H1 (cell line): Measurements from ENCODE around the gene MRPS34. TPM values are rescaled to one million over a fixed set of nuclear protein-coding genes. Genes with fewer than 3 reads are reported as not detected.

Experiments
- CTCF ChIA-PET: fragments of 300-600 bp; sonication (Branson Sonifier 250); formaldehyde crosslinking; loops from one replicate; lab custom pipeline; 2021; ENCODE audit not compliant: partially characterized antibody; lab: Charles Lee
- POLR2A ChIA-PET: fragments of 300-600 bp; sonication (Branson Sonifier 250); formaldehyde crosslinking; loops from one replicate; lab custom pipeline; 2021; ENCODE audit warnings: inconsistent platforms; ENCODE audit not compliant: partially characterized antibody; lab: Charles Lee
- DNase-seq, 2 experiments: peaks; one replicate each; pipeline versions ENCODE4 v3.0.0 to v3.0.0-alpha.2; 2010 to 2022; ENCODE audit warnings: low spot score in 2 of 2, low read depth in 1 of 2, mixed read lengths in 1 of 2
- FAIRE-seq: peaks from 2 replicates; lab custom pipeline; 2011; peaks lifted over from hg19 to GRCh38; lab: Jason Lieb, UNC
- H2AFZ ChIP-seq: 2 replicates; pipeline ENCODE4 v1.8.1; 2012; ENCODE audit warnings: low read length, inconsistent platforms
- H2AK5ac ChIP-seq: 2 replicates; pipeline ENCODE4 v1.6.1; 2013; ENCODE audit warnings: low read depth, low read length
- H2BK120ac ChIP-seq: replicated peaks from 2 replicates; pipeline ENCODE3; 2013; ENCODE audit warnings: low read depth, low read length, inconsistent platforms
- H2BK12ac ChIP-seq: 2 replicates; pipeline ENCODE4 v1.6.1; 2013; ENCODE audit warnings: low read depth, low read length
- H2BK15ac ChIP-seq: 2 replicates; pipeline ENCODE4 v1.6.1; 2013; ENCODE audit warnings: low read length
- H2BK20ac ChIP-seq: 2 replicates; pipeline ENCODE4 v1.6.1; 2013; ENCODE audit warnings: low read length
- H2BK5ac ChIP-seq: 2 replicates; pipeline ENCODE4 v1.6.1; 2013; ENCODE audit warnings: low read depth, low read length
- H3K14ac ChIP-seq: 2 replicates; pipeline ENCODE4 v1.6.1; 2013; ENCODE audit warnings: inconsistent platforms; ENCODE audit not compliant: insufficient read length
- H3K18ac ChIP-seq: 2 replicates; pipeline ENCODE4 v1.6.1; 2013; ENCODE audit warnings: low read length; ENCODE audit errors: extremely low read depth
- H3K23ac ChIP-seq: 2 replicates; pipeline ENCODE4 v1.6.1; 2013; ENCODE audit warnings: inconsistent platforms; ENCODE audit not compliant: insufficient read length
- H3K23me2 ChIP-seq: 2 replicates; pipeline ENCODE4 v1.6.1; 2013; ENCODE audit warnings: low read depth, low read length
- H3K27ac ChIP-seq: 2 replicates; pipeline ENCODE4 v1.6.1; 2011; ENCODE audit warnings: low read depth, low read length, inconsistent platforms
- H3K27me3 ChIP-seq, 4 experiments: replicated peaks in 1 of 4; 1 replicate in 1 of 4; 2 replicates in 3 of 4; pipeline versions ENCODE4 v1.6.1 to v1.8.1; 2011 to 2013; ENCODE audit warnings: low read length in 3 of 4, mild to moderate bottlenecking in 3 of 4, inconsistent platforms in 2 of 4, mixed read lengths in 2 of 4, moderate library complexity in 1 of 4; ENCODE audit not compliant: control insufficient read depth in 3 of 4, insufficient read depth in 3 of 4; ENCODE audit errors: extremely low read depth in 1 of 4
- H3K36me3 ChIP-seq, 4 experiments: 2 replicates each; pipeline versions ENCODE4 v1.6.1 to v1.8.1; 2011 to 2013; ENCODE audit warnings: mild to moderate bottlenecking in 4 of 4, low read length in 3 of 4, moderate library complexity in 2 of 4, control low read depth in 1 of 4, inconsistent platforms in 1 of 4; ENCODE audit not compliant: insufficient read depth in 4 of 4, control insufficient read depth in 2 of 4
- H3K4ac ChIP-seq: replicated peaks from 2 replicates; pipeline ENCODE3; 2013; ENCODE audit warnings: low read length, low read depth, mixed read lengths, inconsistent platforms; ENCODE audit not compliant: insufficient read length
- H3K4me1 ChIP-seq, 4 experiments: replicated peaks in 1 of 4; 1 replicate in 1 of 4; 2 replicates in 3 of 4; pipeline versions ENCODE4 v1.6.1 to v1.8.1; 2011 to 2013; ENCODE audit warnings: low read length in 3 of 4, inconsistent platforms in 2 of 4, mixed read lengths in 1 of 4; ENCODE audit not compliant: insufficient read depth in 4 of 4, control insufficient read depth in 3 of 4
- H3K4me2 ChIP-seq, 2 experiments: 2 replicates each; pipeline versions ENCODE4 v1.6.1 to v1.8.1; 2011 to 2013; ENCODE audit warnings: low read depth in 2 of 2, low read length in 2 of 2, control low read depth in 1 of 2, inconsistent platforms in 1 of 2, mild to moderate bottlenecking in 1 of 2; ENCODE audit not compliant: insufficient read depth in 1 of 2
- H3K4me3 ChIP-seq, 4 experiments: fragments of 200-600, 300-600 bp in 1 of 4; sonication (generic), shearing (Covaris generic), sonication (Bioruptor Twin) in 1 of 4; 2 replicates each; pipeline versions ENCODE4 v1.5.1 to v1.8.1; 2011 to 2016; ENCODE audit warnings: low read length in 4 of 4, low read depth in 3 of 4, control low read depth in 2 of 4, inconsistent platforms in 2 of 4, mild to moderate bottlenecking in 2 of 4, mixed read lengths in 1 of 4, moderate library complexity in 1 of 4; ENCODE audit not compliant: insufficient read depth in 2 of 4; ENCODE audit errors: extremely low read depth in 1 of 4
- H3K56ac ChIP-seq: replicated peaks from 2 replicates; pipeline ENCODE3; 2013; ENCODE audit warnings: low read depth, mild to moderate bottlenecking, mixed read lengths, low read length, inconsistent platforms; ENCODE audit not compliant: insufficient read length
- H3K79me1 ChIP-seq: 2 replicates; pipeline ENCODE4 v1.6.1; 2013; ENCODE audit warnings: low read depth, low read length, control low read depth
- H3K79me2 ChIP-seq, 2 experiments: 2 replicates each; pipeline versions ENCODE4 v1.6.1 to v1.8.1; 2012 to 2013; ENCODE audit warnings: low read length in 2 of 2, mild to moderate bottlenecking in 2 of 2, inconsistent platforms in 1 of 2; ENCODE audit not compliant: insufficient read depth in 2 of 2, control insufficient read depth in 1 of 2
- H3K9ac ChIP-seq, 4 experiments: replicated peaks in 1 of 4; 1 replicate in 1 of 4; 2 replicates in 3 of 4; pipeline versions ENCODE4 v1.6.1 to v1.8.1; 2011 to 2013; ENCODE audit warnings: low read depth in 3 of 4, low read length in 3 of 4, control low read depth in 2 of 4, mild to moderate bottlenecking in 2 of 4, moderate library complexity in 2 of 4, inconsistent platforms in 1 of 4; ENCODE audit errors: extremely low read depth in 1 of 4
- H3K9me3 ChIP-seq, 2 experiments: 2 replicates each; pipeline versions ENCODE4 v1.6.1 to v1.8.1; 2012 to 2013; ENCODE audit warnings: mild to moderate bottlenecking in 2 of 2, moderate library complexity in 2 of 2, control low read depth in 1 of 2, inconsistent platforms in 1 of 2, low read depth in 1 of 2, low read length in 1 of 2, mixed read lengths in 1 of 2; ENCODE audit not compliant: insufficient read depth in 2 of 2
- H4K20me1 ChIP-seq, 2 experiments: replicated peaks in 1 of 2; 2 replicates each; pipeline versions ENCODE3 to v1.8.1; 2011 to 2013; ENCODE audit warnings: inconsistent platforms in 2 of 2, low read length in 2 of 2, mild to moderate bottlenecking in 1 of 2; ENCODE audit not compliant: insufficient read depth in 2 of 2, control insufficient read depth in 1 of 2
- H4K5ac ChIP-seq: 2 replicates; pipeline ENCODE4 v1.6.1; 2013; ENCODE audit warnings: low read length, low read depth, mixed read lengths, inconsistent platforms; ENCODE audit not compliant: insufficient read length
- H4K8ac ChIP-seq: 2 replicates; pipeline ENCODE4 v1.8.0; 2013; ENCODE audit warnings: mild to moderate bottlenecking, moderate library complexity, low read length, inconsistent platforms; ENCODE audit not compliant: insufficient read depth; ENCODE audit errors: extremely low read depth
- H4K91ac ChIP-seq: replicated peaks from 2 replicates; pipeline ENCODE3; 2013; ENCODE audit warnings: low read length, mixed read lengths, inconsistent platforms; ENCODE audit not compliant: insufficient read length
- BCL11A ChIP-seq, 2 experiments: IDR thresholded peaks; one replicate each; pipeline ENCODE4 v1.6.1; 2011; ENCODE audit warnings: low read depth in 2 of 2, low read length in 2 of 2, mild to moderate bottlenecking in 2 of 2
- BRCA1 ChIP-seq: IDR thresholded peaks from 2 replicates; pipeline ENCODE4 v1.6.1; 2012; ENCODE audit warnings: low read depth, low read length, improper control_type of control experiment
- CBX8 ChIP-seq: fragments of 300-800, 300-1000 bp; sonication (generic); IDR thresholded peaks from 2 replicates; pipeline ENCODE4 v1.7.1; 2016; ENCODE audit warnings: low read depth, low read length, borderline replicate concordance
- CEBPB ChIP-seq: IDR thresholded peaks from 2 replicates; pipeline ENCODE4 v1.6.1; 2012; ENCODE audit warnings: low read depth, low read length
- EZH2 ChIP-seq: fragments of 200-600 bp; sonication (generic); IDR thresholded peaks from 2 replicates; pipeline ENCODE4 v1.7.1; 2012; ENCODE audit warnings: low read depth, mild to moderate bottlenecking, moderate library complexity, low read length, inconsistent platforms; ENCODE audit not compliant: severe bottlenecking
- GTF2F1 ChIP-seq: IDR thresholded peaks from 2 replicates; pipeline ENCODE4 v1.6.1; 2012; ENCODE audit warnings: low read depth, low read length, improper control_type of control experiment, borderline replicate concordance
- JUND ChIP-seq: IDR thresholded peaks from 2 replicates; pipeline ENCODE4 v1.6.1; 2011; ENCODE audit warnings: mild to moderate bottlenecking, improper control_type of control experiment, low read length
- RBBP5 ChIP-seq: IDR thresholded peaks from 2 replicates; pipeline ENCODE4 v1.7.1; 2012; ENCODE audit warnings: low read depth, mild to moderate bottlenecking, inconsistent platforms, low read length, moderate library complexity, borderline replicate concordance
- RFX5 ChIP-seq: IDR thresholded peaks from 2 replicates; pipeline ENCODE4 v1.6.1; 2011; ENCODE audit warnings: low read depth, low read length, improper control_type of control experiment, borderline replicate concordance
- SIRT6 ChIP-seq: IDR thresholded peaks from one replicate; pipeline ENCODE4 v1.7.1; 2012; ENCODE audit warnings: low read length, inconsistent platforms
- SP4 ChIP-seq: IDR thresholded peaks from 2 replicates; pipeline ENCODE4 v1.6.1; 2012; ENCODE audit warnings: low read length, inconsistent platforms
- TAF1 ChIP-seq: IDR thresholded peaks from 2 replicates; pipeline ENCODE4 v1.6.1; 2011; ENCODE audit warnings: mild to moderate bottlenecking, low read depth, low read length
- WGBS, 2 experiments: shearing (Covaris generic) in 1 of 2; methylation state at CpG; one replicate each; pipeline versions ENCODE4 v1.1.6 to v1.1.7; 2013 to 2015; ENCODE audit warnings: low lambda C conversion rate in 2 of 2, mixed read lengths in 2 of 2, inconsistent platforms in 1 of 2, low coverage in 1 of 2, missing lambda C conversion rate in 1 of 2; ENCODE audit not compliant: insufficient replicate concordance in 2 of 2, insufficient coverage in 1 of 2, insufficient read length in 1 of 2; ENCODE audit errors: extremely low coverage in 1 of 2, missing lambda C conversion rate in 1 of 2; 5-methylcytosine and 5-hydroxymethylcytosine counted together
- polyA plus RNA-seq, 7 experiments: library from polyadenylated mRNA; depleted of rRNA in 3 of 7; stranded (reverse) in 5 of 7; unstranded in 2 of 7; fragments of >200 nt in 5 of 7; fragments of 200-250 nt in 2 of 7; gene quantifications; 1 replicate in 5 of 7; 2 replicates in 1 of 7; 4 replicates in 1 of 7; pipeline versions ENCODE4 v1.2.1 to v1.2.3, GENCODE V29; 2011 to 2013; ENCODE audit warnings: missing spikeins in 2 of 7, mixed read lengths in 2 of 7
- total RNA-seq: library from RNA; stranded (reverse); fragmentation: NEBNext Ultra II Directional; extraction: Animal tissue kit (Norgen Biotek cat#: 25700); gene quantifications from 2 replicates; pipeline ENCODE4 v1.2.1, GENCODE V29; 2021

MRPS34 gene
- total and polyA plus RNA-seq, 2 of the 8 experiments (the other 6 are each of a cell fraction or from before 2014, with no cell fraction given) = 168 to 252 TPM

DNA sequence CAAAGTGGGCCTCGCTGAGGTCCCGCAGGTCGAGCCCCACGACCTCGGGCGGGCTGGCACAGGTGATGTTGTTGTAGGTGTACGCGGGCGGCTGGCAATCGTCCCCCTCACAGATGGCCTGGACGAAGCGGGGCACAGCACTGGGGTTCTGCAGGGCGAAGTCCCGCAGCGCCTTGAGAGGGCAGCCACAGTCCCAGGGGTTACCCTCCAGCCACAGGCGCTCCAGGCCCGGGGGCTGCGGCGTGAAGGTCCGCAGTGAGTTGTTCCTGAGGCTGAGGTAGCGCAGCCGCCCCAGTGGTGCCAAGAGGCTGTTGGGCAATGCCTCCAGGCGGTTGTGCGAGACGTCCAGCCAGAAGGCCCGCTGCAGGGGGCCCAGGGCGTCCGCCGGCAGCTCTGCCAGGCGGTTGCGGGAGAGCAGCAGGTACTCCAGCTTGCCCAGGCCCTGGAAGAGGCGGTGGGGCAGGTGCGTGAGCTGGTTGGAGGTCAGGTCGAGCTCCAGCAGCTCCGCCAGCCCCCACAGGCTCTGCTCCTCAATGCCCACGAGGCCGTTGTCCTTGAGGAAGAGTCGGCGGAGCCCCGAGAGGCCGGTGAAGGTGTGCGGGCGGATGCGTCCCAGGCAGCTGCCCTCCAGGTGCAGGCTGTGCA lies 17.8 kb upstream of the MRPS34 start:
- H3K18ac ChIP-seq = no peak overlapping the region
- no peak overlapping the region for H3K14ac ChIP-seq
- FAIRE-seq (no peak), DNase-seq (no peak)
- no peak overlapping the region for H3K4me3 ChIP-seq
- no peak overlapping the region for H2AK5ac ChIP-seq
- H3K36me3 ChIP-seq = peaks cover 0 to 44% (median 2%) of the 10 kb centered on the region in 4 experiments; a peak in 4 of 8 replicates
- H4K91ac ChIP-seq = no peak overlapping the region
- H2BK12ac ChIP-seq = no peak overlapping the region
- H2BK120ac ChIP-seq = no peak overlapping the region
- ChIA-PET POLR2A (interaction anchor here (1.3 to 4.2 kb wide), 4 partner anchors 8 to 29 kb away, joined by 3 to 26 read pairs (median 14); partner anchors contain the start of genes NUBP2 and SPSB3), CTCF (interaction anchor here (0.5 to 1.3 kb wide), 4 partner anchors 16 to 1048 kb away, joined by 3 to 5 read pairs (median 3); no protein-coding TSS in a partner anchor)
- no peak overlapping the region for H3K23ac ChIP-seq
- no peak overlapping the region for H3K56ac ChIP-seq
- peaks cover 5% of the 10 kb centered on the region for H3K79me1 ChIP-seq
- H3K4me2 ChIP-seq = no peak overlapping the region
- 95% methylated on average over 40 of the region's 44 CpGs; no CpG with 5 or more reads in 1 of the 2 experiments for WGBS, 2 experiments
- H3K4ac ChIP-seq = no peak overlapping the region
- no peaks in the 10 kb centered on the region for H3K4me1 ChIP-seq
- H3K9ac ChIP-seq = no peak overlapping the region
- H3K23me2 ChIP-seq = no peaks in the 10 kb centered on the region
- H3K79me2 ChIP-seq = peaks cover 0 to 11% of the 10 kb centered on the region in 2 experiments; a peak in 2 of 4 replicates
- H2AFZ ChIP-seq = no peak overlapping the region
- H3K27ac ChIP-seq = no peak overlapping the region
- no peaks in the 10 kb centered on the region for H3K27me3 ChIP-seq
- no peak overlapping the region for H2BK20ac ChIP-seq
- no peak overlapping the region for H4K5ac ChIP-seq
- H4K20me1 ChIP-seq = peaks cover 11 to 12% of the 10 kb centered on the region in 2 experiments
- H2BK15ac ChIP-seq = no peak overlapping the region
- no peak overlapping the region for H2BK5ac ChIP-seq
- H4K8ac ChIP-seq = no peak overlapping the region
- H3K9me3 ChIP-seq = no peaks in the 10 kb centered on the region; a peak in 1 of 4 replicates
- TF ChIP-seq CEBPB (no peak), CBX8 (no peak), SIRT6 (no peak), RBBP5 (no peak), SP4 (no peak), GTF2F1 (no peak), BRCA1 (no peak), JUND (no peak), RFX5 (no peak), TAF1 (no peak), EZH2 (no peak), BCL11A (IDR thresholded peaks at IDR 0.05; ENCODE audit: low read depth in 2 of 2, low read length in 2 of 2) (no peak)
